Breast epithelium (tissue), 3 donors: ENCODE results near the gene NYAP2.

ENCODE experiments used
- POLR2A ChIP-seq: fragments of 450-650 bp; IDR thresholded peaks from one replicate; pipeline ENCODE4 v1.6.1; 2016; ENCODE audit warnings: antibody characterized with exemption, mild to moderate bottlenecking, moderate library complexity
- POLR2AphosphoS5 ChIP-seq, 3 donors: sonication (generic); formaldehyde crosslinking; IDR thresholded peaks; one replicate each; pipeline ENCODE4 v1.6.1; 2017; ENCODE audit warnings: antibody characterized with exemption in 3 of 3
- TF ChIP-seq, protein P1 (sequence below), 3 donors: fragments of 450-650 bp; IDR thresholded peaks; one replicate each; pipeline ENCODE4 v1.5.1; 2016 to 2017; ENCODE audit warnings: antibody characterized with exemption in 3 of 3, mild to moderate bottlenecking in 3 of 3, moderate library complexity in 3 of 3

DNA sequence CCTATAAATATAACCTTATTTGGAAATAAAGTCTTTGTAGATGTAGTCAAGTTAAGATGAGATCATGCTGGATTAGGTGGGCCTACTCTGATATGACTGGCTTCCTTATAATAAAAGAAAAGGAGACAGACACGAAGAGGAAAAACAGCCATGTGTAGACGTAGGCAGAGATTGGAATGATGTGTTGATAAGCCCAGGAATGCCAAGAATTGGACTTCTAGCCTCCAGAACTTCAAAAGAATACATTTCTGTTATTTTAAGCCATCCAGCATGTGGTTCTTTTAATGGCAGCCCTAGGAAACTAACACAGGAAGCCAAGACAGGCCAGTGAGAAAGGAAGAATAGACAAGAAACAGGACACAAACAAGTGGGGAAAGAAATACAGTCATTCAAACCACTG is 68.6 kb downstream of the NYAP2 start:
- TF ChIP-seq, protein P1, sequence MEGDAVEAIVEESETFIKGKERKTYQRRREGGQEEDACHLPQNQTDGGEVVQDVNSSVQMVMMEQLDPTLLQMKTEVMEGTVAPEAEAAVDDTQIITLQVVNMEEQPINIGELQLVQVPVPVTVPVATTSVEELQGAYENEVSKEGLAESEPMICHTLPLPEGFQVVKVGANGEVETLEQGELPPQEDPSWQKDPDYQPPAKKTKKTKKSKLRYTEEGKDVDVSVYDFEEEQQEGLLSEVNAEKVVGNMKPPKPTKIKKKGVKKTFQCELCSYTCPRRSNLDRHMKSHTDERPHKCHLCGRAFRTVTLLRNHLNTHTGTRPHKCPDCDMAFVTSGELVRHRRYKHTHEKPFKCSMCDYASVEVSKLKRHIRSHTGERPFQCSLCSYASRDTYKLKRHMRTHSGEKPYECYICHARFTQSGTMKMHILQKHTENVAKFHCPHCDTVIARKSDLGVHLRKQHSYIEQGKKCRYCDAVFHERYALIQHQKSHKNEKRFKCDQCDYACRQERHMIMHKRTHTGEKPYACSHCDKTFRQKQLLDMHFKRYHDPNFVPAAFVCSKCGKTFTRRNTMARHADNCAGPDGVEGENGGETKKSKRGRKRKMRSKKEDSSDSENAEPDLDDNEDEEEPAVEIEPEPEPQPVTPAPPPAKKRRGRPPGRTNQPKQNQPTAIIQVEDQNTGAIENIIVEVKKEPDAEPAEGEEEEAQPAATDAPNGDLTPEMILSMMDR (IDR thresholded peaks at IDR 0.05) = no peak
- TF ChIP-seq POLR2A (no peak), POLR2AphosphoS5 (IDR thresholded peaks at IDR 0.05) (no peak)
